GM19193 (cell line): ENCODE results near the gene ACHE.

Experiments used
- POLR2A ChIP-seq: IDR thresholded peaks from 4 replicates; pipeline ENCODE4 v1.6.1; 2011; ENCODE audit not compliant: insufficient read depth, insufficient read length; ENCODE audit errors: extremely low read depth

Gene ACHE

GRCh38 chr7:100896732-100897608 is 1.3 kb upstream of the ACHE start:
- no peak for TF ChIP-seq POLR2A

DNA sequence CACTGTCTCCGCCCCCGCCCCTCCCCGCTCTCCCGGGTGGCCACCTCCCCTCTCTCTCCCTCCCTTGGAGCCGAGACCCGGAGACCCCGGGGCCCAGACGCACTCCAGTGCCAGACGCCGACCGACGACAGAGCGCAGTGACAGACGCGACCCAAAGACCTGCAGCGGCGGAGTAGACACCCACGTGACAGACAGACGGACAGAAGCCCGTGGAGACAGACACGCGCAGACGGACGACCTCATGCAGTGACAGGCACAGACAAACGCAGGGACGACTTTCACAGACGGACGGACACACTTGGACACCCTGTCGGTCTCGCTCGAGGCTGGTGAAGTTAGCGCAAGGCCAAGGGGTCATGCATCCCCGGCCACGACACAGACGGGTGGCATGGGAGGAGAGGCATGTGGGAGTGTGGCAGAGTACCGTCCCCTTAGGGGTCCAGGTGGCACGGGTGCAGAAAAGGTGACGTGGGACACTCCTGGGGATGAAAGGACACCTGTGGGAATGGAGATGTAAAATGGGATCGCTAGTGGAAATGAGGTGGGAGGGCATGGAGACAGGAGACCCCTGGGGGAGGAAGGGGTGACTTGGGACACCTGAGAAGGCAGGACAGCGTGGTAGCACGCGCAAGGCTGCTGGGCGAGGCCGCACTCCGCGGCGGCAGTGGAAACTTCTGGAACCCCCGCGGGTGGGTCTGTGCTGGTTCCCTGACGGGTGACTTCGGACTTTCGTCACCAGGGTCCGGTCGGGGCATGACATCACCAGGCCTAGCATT is 456 bp upstream of the ACHE start:
- no peak for TF ChIP-seq POLR2A

DNA sequence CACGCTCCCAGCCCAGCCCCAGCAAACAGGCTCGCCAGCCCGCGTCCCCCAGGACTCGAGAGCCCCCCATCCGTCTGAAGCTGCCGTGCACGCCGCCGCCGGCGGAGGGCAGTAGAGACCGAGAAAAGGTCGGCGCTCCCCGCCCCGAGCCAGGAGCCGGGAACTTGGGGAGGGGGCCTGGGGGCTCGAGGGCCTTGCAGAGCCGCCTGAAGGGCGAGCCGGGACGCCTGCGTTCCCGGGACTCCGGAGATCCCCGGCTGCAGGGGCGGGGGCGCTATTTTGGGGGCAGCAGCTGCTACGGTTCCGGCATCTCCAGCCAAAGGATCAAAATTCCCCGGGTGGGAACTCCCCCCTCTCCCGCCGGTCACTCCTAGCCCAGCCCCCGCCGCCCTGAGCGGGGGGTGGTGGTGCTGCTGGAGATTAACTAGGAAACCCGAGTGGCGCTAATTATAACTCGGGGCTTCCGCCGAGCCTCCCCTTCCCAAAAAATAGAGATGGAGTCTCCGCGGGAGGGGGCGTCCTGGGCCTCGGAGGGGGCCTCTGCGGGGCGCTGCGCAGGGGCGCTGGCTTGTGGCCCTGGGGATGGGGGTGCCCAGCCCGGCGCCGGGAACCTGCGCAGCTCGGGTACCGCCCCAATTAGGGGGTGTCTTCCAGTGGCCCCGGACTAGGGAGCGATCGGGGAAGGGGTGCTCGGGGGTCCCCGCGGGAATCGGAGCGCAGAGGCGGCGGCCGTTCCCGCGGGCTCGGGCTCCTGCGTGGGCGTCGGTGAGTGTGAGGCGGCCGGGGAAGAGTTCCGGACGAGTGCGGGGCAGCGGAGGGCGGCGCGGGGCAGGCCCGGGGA is 608 bp downstream of the ACHE start:
- no peak for TF ChIP-seq POLR2A

DNA sequence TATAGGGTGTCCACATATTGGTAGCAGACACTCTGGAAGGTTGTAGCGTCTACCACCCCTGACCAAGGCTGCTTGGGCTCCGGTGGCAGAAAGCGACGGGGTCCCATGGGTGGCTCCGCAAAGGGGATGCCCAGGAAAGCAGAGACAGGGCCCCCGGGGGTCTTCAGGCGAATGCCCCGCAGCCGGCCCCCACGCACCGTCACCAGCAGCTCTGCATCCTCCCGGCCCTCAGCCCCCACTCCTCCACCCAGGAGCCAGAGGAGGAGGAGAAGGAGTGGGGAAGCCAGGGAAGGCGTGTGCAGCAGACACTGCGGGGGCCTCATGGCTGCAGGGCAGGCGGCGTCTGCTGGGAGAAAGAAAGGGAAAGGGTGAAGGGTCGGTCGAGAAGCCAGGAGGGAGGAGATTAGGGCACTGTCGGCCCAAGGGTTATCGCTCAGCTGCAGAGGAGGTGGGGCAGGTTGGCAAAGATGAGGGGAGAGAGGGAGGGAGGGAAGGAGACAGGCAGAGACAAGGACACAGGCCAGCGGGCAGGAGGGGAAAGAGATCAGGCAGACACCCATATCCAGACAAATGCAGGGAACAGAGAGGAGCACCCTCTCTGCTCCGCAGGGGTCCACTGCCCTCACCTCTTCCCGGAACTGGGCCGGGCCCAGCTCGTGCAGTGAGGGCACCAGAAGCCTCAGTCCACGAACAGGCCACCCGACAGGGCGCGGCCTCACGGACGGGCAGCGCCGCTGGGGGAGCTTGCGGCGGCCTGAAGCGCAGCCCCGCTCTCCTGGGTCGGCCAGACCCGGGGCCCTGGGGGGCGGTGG is 1.6 kb downstream of the ACHE start:
- no peak for TF ChIP-seq POLR2A

DNA sequence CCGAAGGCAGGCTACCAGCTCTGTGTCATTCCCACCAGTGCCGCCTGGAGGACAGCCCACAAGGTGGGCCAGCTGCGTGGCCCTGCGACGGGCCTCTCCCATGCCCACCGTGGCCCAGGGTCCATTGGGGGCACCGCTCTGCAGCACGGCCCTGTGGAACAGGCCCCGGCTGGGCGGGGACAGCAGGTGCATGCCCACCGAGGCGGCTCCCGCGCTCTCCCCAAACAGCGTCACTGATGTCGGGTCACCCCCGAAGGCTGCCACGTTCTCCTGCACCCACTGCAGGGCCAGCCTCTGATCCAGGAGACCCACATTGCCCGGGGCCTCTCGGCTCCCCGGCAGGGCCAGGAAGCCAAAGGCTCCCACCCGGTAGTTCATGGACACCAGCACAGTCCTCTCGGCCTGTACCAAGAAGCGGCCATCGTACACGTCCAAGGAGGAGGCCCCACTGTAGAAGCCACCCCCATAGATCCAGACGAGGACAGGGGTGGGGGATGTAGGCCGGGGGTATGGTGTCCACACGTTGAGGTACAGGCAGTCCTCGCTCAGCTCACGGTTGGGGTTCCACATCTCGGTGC is 2.3 kb downstream of the ACHE start:
- no peak for TF ChIP-seq POLR2A

GRCh38 chr7:100892364-100893317 is 3.0 kb downstream of the ACHE start:
- no peak for TF ChIP-seq POLR2A

DNA sequence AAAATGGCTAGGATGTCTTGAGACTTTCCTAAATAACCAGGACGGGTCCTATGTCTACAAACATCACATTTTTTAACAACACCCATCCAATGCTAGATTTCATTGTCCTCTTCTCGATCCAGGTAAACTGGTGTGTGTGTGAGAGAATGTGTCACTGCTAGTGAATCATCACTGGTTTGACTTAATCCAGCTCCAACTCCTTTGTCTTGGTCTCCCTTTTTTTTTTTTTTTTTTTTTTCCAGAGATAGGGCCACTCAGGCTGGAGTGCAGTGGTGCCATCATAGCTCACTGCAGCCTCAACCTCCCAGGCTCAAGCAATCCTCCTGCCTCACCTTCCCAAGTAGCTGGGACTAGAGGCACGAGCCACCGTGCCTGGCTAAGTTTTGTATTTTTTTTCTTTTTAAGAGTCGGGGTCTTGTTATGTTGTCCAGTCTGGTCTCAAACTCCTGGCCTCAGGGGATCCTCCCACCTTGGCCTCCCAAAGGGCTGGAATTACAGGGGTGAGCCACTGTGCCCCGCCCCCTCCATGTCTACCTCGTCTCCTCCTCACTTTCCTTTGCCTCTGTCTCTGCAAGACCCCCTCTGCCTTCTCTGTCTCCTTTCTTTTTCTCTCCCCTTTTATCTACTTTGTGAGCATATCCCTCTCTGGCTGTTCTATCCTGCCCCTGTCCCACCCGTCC is 4.0 kb downstream of the ACHE start:
- no peak for TF ChIP-seq POLR2A

DNA sequence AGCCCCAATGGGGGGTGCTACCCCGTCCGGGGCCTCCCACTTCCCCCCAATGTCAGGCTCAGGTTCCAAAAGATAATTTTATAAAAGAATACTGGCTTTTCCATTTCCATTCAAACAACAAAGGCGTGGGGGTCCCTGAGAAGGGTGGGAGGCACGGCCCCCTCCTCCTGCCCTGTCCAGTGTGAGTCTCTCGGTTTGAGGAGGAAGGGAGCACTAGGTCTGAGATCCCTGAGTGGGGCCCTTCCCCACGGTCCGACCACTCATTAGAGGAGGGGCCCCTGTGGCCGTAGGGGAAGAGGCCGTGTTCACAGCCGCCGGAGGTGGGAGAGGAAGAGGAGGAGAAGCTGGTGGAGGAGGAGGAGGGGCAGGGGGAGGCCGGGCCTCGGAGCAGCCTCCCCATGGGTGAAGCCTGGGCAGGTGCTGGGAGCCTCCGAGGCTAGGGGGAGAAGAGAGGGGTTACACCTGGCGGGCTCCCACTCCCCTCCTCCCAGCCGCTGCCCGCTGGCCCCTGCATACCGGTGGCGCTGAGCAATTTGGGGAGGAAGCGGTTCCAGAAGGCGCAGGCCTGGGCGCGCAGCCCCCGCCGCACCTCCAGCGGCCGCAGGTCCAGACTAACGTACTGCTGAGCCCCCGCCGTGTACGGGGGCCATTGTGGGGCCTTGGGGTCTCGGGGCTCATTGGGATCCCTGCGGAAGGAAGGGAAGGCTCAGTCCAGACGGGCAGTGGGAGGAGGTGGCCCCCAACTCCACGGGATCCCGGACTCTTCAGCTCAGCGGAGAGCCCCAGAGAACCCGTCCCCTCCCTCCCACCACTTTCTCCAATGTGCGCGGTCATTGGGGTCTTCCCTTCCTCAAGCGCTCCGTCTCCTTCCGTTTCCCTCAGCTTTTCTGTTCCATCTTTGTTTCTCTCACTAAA is 4.8 kb downstream of the ACHE start:
- TF ChIP-seq POLR2A, result peak; percentile 29

- TF ChIP-seq POLR2A, result peak; percentile 66
Observed at GRCh38 chr7:100888988-100889750, 6.5 kb downstream of the ACHE start, which contains the start of gene UFSP1. TSS of gene UFSP1 (minus strand) at chr7:100889715. CDS start at chr7:100889271, 444 bp downstream.

DNA sequence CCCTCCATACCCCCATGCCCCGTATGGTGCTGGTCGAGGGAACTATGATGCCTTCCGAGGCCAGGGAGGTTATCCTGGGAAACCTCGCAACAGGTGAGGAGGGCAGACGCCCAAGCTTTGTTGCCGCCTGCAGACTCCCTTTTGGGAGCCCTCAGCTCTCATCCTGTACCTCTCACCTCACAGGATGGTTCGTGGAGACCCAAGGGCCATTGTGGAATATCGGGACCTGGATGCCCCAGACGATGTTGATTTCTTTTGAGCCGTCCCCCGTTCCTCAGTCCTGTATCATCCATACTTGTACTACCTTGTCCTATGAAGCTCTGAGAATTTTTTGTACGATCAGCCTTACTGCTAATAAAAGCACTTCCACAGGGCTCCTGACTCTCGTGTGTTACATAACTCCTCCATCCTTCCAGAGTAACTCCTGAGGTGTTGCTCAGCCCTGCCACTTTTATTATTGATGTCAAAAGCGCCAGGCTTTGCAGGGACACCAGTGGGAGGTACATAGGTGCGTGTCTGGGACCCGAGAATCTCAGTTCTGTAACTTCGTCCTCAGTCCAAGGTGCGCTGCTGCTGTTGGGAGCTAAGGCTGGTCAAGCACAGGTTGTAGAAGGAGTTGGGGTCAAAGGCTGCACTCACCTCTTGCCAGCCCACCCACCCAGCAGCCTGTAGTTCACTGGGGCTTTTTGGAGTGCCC is 7.2 kb downstream of the ACHE start:
- peak; percentile 41 for TF ChIP-seq POLR2A
